GM12872 (cell line): Measurements from ENCODE around the gene PKIB.

Experiments
- TF ChIP-seq, protein P1 (sequence below): IDR thresholded peaks from 3 replicates; pipeline ENCODE4 v1.5.1; 2011; ENCODE audit warnings: low read depth, mild to moderate bottlenecking, low read length, moderate library complexity; ENCODE audit not compliant: insufficient read depth

Gene PKIB

GRCh38 chr6:122753000-122753687, 142.9 kb downstream of the PKIB start:
- TF ChIP-seq, protein P1, sequence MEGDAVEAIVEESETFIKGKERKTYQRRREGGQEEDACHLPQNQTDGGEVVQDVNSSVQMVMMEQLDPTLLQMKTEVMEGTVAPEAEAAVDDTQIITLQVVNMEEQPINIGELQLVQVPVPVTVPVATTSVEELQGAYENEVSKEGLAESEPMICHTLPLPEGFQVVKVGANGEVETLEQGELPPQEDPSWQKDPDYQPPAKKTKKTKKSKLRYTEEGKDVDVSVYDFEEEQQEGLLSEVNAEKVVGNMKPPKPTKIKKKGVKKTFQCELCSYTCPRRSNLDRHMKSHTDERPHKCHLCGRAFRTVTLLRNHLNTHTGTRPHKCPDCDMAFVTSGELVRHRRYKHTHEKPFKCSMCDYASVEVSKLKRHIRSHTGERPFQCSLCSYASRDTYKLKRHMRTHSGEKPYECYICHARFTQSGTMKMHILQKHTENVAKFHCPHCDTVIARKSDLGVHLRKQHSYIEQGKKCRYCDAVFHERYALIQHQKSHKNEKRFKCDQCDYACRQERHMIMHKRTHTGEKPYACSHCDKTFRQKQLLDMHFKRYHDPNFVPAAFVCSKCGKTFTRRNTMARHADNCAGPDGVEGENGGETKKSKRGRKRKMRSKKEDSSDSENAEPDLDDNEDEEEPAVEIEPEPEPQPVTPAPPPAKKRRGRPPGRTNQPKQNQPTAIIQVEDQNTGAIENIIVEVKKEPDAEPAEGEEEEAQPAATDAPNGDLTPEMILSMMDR = no peak

GRCh38 chr6:122753688-122754056, 143.5 kb downstream of the PKIB start:
- TF ChIP-seq, protein P1 = no peak

- TF ChIP-seq, protein P1 = no peak
These were observed 144.1 kb downstream of the PKIB start for GRCh38 chr6:122754191-122754731.

DNA sequence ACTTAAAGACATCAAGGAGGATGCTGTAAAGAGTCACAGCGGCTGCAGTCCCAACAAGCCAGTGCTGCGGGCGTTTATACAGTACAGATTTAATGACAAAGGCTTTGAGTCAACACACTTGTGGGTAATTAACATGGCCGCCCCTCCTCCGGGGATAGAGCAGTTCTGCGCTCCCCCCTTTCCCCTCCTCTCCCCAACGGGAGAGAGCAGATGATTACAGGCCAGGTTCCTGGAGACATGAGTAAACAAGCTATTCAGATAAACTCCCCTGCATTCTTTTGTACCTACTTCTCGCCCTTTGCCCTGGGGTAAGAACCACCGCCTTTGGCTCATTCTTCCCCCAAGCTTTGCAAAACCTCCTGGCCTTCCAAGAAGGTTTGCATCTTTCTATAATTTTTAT, 145.7 kb downstream of the PKIB start:
- TF ChIP-seq, protein P1 = no peak

DNA sequence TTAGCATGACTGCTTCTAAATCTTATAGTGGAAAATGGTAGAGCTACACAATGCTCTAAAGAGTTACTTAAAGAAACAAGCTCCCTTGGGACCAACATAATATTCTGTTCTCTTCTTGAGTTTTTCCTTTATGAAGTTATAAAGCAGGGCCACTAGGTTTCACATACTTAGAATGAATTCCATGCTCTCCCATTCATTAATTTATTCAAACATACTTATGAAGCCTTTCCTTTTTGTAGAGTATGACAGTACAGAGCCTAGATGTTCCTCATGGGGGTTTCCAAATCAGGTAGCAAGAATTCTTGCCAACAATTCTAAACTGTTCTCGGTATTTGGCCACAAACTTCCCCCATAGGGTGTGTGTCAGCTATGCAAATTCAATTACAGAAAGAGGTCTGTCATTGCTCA, 148.7 kb downstream of the PKIB start:
- TF ChIP-seq, protein P1 = no peak

GRCh38 chr6:122760330-122760729, 150.1 kb downstream of the PKIB start:
- TF ChIP-seq, protein P1 = no peak

GRCh38 chr6:122766256-122766655, 156.1 kb downstream of the PKIB start:
- TF ChIP-seq, protein P1 = no peak
